ENCODE data around the gene SLC26A8. TPM values are rescaled to one million over a fixed set of nuclear protein-coding genes. Genes with fewer than 3 reads are reported as not detected.
A peak's percentile ranks its signal among the peaks of the same experiment; 100 is the strongest.

The SLC26A8 gene
- total RNA-seq, 4 donors from 2014 or later, result 0.07 TPM; not detected in 3

- Histone ChIP-seq H3K27ac (peak overlapping the region; percentile 35 to 53), H3K36me3 (no peaks in the 10 kb centered on the region), H3K4me1 (no peaks in the 10 kb centered on the region), H3K27me3 (no peaks in the 10 kb centered on the region), H3K9me3 (no peaks in the 10 kb centered on the region), H3K4me3 (no peak overlapping the region)
- intact Hi-C loops (cut with DNase I; ENCODE audit: low total_unique reads), result no loop called here
- TF ChIP-seq CTCF (IDR thresholded peaks at IDR 0.05) (no peak), POLR2A (IDR thresholded peaks at IDR 0.05) (no peak)
- no peak for DNase-seq
Observed at GRCh38 chr6:36053878-36054277, 29.4 kb upstream of the SLC26A8 start.

GRCh38 chr6:36052097-36052496, 27.7 kb upstream of the SLC26A8 start:
- DNase-seq, result no peak
- Histone ChIP-seq H3K27ac (peak overlapping the region; percentile 47 to 54), H3K27me3 (no peaks in the 10 kb centered on the region), H3K4me1 (no peaks in the 10 kb centered on the region), H3K36me3 (no peaks in the 10 kb centered on the region), H3K4me3 (no peak overlapping the region), H3K9me3 (no peaks in the 10 kb centered on the region)
- intact Hi-C loops (cut with DNase I; ENCODE audit: low total_unique reads), result no loop called here
- no peak for TF ChIP-seq POLR2A (IDR thresholded peaks at IDR 0.05)
- TF ChIP-seq CTCF (IDR thresholded peaks at IDR 0.05), result no peak

DNA sequence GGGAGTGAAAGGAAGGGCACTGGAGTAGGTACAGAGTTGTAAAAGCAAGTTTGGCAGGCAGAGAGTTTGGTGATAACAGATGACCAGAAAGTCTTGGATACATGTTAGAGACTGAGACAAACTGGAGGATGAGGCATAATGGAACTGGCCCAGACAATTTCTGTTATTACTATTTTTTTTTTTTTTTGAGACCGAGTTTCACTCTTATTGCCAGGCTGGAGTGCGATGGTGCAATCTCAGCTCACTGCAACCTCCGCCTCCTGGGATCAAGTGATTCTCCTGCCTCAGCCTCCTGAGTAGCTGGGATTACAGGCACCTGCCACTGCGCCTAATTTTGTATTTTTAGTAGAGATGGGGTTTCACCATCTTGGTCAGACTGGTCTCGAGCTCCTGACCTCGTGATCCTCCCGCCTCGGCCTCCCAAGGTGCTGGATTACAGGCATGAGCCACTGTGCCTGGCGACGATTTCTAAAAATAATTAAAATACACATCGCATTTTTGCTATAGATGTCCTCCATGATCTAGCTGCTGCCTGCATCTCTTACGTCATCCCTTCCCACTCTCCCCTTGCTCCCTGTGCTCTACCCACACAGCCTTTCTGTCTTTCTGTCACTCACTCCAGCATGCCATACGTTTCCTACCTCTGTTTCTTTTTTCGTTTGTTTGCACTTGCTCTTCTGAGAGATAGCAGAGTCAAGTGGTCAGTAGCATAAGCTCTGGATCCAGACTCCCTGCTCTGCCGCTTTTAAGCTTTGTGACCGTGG, 26.7 kb upstream of the SLC26A8 start:
- intact Hi-C loops (cut with DNase I; ENCODE audit: low total_unique reads), result no loop called here
- no peak for TF ChIP-seq CTCF (IDR thresholded peaks at IDR 0.05)
- TF ChIP-seq POLR2A (IDR thresholded peaks at IDR 0.05), result no peak
- DNase-seq, result peak in 1 of 2 donors; percentile 24
- H3K9me3 ChIP-seq, result no peaks in the 10 kb centered on the region
- H3K27me3 ChIP-seq, result no peaks in the 10 kb centered on the region
- peak overlapping the region; percentile 47 to 54 for H3K27ac ChIP-seq
- H3K4me1 ChIP-seq, result peaks cover 0 to 3% of the 10 kb centered on the region in 2 donors
- H3K4me3 ChIP-seq, result no peak overlapping the region
- H3K36me3 ChIP-seq, result no peaks in the 10 kb centered on the region

DNA sequence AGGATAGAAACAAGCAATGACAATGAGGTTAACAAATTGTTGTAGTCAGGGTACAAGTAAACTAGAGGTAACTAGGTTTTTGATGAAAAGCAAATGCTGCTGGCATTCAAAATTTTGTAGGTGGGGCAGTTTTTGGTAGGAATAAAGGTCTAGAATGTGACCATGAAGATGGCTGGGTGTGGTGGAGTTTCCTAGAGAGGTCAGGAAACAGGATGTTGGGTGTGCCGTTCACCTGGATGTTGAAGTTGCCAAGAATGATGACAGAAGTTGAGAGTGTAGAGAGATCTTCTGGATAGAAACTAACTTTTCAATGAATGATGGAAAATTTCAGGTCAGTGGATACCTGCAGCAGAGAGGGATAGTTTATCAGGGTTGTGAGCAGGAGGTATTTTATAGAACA, 25.9 kb upstream of the SLC26A8 start:
- H3K27ac ChIP-seq, result peak overlapping the region; percentile 17 to 47
- no peak overlapping the region for H3K4me3 ChIP-seq
- intact Hi-C loops (cut with DNase I; ENCODE audit: low total_unique reads), result no loop called here
- no peaks in the 10 kb centered on the region for H3K27me3 ChIP-seq
- TF ChIP-seq POLR2A (IDR thresholded peaks at IDR 0.05) (no peak), CTCF (IDR thresholded peaks at IDR 0.05) (no peak)
- no peaks in the 10 kb centered on the region for H3K36me3 ChIP-seq
- peaks cover 0 to 6% of the 10 kb centered on the region in 2 donors for H3K4me1 ChIP-seq
- no peak for DNase-seq
- no peaks in the 10 kb centered on the region for H3K9me3 ChIP-seq

GRCh38 chr6:36049582-36049981, 25.1 kb upstream of the SLC26A8 start:
- Histone ChIP-seq H3K27ac (no peak overlapping the region), H3K36me3 (no peaks in the 10 kb centered on the region), H3K9me3 (no peaks in the 10 kb centered on the region), H3K4me1 (peaks cover 0 to 6% of the 10 kb centered on the region in 2 donors), H3K27me3 (no peaks in the 10 kb centered on the region), H3K4me3 (no peak overlapping the region)
- no peak for TF ChIP-seq CTCF (IDR thresholded peaks at IDR 0.05)
- no peak for TF ChIP-seq POLR2A (IDR thresholded peaks at IDR 0.05)
- intact Hi-C loops (cut with DNase I; ENCODE audit: low total_unique reads), result no loop called here
- no peak for DNase-seq
